Measurements from ENCODE around the gene LRRC17. TPM values are rescaled to one million over a fixed set of nuclear protein-coding genes. Genes with fewer than 3 reads are reported as not detected.
"Not testable (repeated sequence)": the region's sequence is repeated elsewhere in the genome, so short reads cannot be mapped to it uniquely, and the experiment has no call there.

LRRC17 gene
- total RNA-seq, 1 donor from 2014 or later, result 1.2 TPM

DNA sequence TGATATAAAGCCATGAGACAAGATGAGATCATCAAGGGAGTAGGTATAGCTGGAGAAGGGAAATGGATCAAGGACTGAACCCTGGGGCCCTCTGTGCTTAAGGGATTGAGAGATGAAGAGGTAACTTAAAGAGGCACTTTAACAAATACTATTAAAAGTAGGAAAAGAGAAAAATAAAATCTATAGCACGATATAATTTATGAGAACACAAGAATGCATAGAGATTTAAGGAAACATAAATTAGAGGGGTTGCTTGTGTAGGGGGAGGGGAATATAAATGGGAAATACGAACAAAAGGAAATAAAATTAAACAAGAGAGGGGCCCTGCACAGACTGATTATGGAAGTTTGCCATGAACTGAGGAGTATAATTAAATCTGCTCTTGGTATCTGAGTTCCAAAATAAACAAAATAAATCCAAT lies 15.6 kb upstream of the LRRC17 start:
- no peak for DNase-seq (ENCODE audit: low spot score)

DNA sequence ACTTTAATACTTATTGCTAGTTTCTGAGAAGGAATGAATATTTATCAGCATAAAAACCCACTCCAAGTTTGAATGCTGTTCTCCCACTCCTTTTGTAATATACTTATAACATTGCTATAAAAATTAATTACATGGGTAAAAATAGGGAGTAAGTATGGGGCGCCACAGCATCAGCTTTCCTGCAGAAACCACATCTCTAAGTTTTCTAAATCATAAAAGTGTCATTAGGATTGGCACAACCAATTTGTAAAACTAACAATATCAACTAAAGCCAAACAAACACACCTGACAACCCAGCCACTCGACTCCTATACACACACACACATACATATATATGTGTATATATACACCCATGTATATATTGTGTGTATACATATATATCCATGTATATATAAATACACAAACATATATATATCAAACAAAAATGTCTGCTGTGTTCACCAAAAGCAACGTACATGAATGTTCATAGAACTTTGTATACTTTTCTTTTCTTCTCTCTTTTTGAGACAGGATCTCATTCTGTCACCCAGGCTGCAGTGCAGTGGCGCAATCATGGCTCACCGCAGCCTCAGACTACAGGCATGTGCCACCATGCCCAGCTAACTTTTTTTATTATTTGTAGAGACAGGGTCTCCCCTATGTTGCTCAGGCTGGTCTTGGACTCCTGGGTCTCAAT lies 14.8 kb upstream of the LRRC17 start:
- no peak for DNase-seq (ENCODE audit: low spot score)

DNA sequence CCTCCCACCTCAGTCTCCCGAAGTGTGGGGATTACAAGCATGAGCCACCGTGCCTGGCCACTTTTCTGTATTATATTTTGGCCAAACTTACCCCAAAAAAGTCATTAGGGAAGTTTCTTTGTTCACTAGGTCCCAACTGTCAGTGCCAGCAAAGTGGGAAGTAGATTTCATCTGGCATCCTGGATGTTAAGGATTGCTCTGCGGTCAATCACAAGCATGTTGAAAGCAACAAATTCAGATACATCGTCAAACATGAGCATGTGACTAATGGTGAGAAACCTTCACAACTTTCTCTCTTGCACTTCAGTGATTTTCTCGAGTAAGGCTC lies 14.3 kb upstream of the LRRC17 start:
- DNase-seq (ENCODE audit: low spot score), result no peak

DNA sequence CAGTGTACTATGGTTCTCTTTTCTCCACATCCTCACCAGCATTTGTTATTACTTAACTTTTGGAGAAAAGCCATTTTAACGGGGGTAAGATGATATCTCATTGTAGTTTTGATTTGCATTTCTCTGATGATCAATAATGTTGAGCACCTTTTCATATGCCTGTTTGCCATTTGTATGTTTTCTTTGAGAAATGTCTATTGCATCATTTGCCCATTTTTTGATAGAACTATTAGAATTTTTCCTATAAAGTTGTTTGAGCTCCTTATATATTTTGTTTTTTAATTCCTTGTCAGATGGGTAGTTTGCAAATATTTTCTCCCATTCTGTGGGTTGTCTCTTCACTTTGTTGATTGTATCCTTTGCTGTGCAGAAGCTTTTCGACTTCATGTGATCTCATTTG lies 10.7 kb upstream of the LRRC17 start:
- not testable (repeated sequence) for DNase-seq (ENCODE audit: low spot score)

DNA sequence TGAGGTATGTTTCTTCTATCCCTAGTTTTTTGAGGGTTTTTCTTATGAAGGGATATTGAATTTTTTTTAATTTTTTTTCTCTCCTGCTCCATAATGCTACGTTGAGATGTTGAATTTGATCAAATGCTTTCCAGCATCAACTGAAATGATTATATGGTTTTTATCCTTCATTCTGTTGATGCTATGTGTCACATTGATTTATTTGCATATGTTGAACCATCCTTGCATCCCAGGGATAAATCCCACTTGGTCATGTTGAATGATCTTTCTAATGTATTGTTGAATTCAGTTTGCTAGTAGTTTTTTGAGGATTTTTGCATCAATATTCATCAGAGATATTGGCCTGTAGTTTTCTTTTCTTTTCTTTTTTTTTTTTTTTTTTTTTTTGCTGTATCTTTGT lies 9.2 kb upstream of the LRRC17 start:
- DNase-seq (ENCODE audit: low spot score), result not testable (repeated sequence)

DNA sequence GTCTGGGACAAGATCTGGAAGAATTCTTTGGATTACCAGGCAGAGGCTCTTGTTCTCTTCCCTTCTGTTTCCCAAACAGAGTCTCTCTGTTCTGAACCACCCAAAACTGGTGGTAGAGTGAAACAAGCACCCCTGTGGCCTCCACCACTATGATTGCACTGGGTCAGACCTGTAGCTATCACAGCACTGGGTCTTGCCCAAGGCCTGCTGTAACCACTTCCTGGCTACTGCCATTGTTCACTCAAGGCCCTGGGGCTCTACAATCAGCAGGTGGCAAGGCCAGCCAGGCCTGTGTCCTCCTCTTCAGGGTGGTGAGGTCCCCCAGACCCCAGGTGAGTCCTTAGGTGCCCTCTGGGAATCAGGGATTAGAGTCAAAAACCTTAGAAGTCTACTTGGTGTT lies 4.1 kb upstream of the LRRC17 start:
- no peak for DNase-seq (ENCODE audit: low spot score)

DNA sequence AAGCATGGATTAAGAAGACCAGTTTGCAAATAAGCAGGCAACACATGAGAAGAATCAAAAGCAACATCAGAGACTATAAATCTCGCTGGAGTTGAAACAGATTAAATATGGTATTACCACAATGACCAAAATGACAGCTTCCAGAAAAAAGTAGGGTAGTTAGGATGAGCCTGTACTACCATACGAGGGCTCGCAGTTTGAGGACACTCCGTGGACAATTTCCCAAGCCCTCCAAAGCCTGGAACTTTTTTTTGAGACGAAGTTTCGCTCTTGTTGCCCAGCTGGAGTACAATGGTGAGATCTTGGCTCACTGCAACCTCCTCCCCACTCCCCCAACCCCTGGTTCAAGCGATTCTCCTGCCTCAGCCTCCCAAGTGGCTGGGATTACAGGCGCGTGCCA lies 1.0 kb downstream of the LRRC17 start:
- DNase-seq (ENCODE audit: low spot score), result no peak

DNA sequence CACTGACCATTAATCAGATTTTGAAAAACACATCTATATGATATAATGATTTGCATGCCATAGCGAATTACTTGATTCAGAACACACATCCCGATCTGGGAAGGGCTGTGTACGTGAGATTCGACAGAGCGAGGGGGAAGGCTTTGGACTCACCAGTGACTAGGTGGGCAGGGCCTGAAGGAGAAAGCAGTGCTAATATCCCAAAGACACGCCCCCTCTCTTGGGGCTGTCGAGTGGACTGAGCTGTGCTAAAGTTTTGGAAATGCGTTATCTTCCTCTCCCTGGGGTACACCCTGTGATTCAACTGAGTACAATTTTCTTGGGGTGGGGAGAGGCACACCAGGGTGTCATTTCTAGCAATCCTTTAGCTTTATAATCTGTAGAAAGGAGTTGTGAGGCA lies 1.8 kb downstream of the LRRC17 start:
- DNase-seq (ENCODE audit: low spot score), result no peak

DNA sequence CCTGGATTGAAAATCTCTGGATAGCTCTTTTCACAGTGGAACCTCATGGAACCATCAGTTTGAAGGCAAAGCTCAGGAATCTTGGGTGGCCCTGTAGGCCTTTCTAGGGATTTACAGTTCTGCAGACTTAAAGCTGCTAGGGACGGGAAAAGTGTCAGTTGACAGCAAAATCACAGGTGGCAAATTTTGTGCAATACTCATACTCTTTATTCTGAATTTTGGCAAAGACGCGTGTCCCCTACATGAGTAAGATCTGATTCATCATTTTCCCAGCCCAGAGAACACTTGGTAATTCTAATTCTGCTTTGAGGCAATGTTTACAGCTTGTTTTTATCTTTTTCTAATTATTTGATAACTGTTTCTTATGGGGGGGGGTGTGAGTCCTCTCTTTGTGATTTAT lies 3.6 kb downstream of the LRRC17 start:
- DNase-seq (ENCODE audit: low spot score), result no peak

DNA sequence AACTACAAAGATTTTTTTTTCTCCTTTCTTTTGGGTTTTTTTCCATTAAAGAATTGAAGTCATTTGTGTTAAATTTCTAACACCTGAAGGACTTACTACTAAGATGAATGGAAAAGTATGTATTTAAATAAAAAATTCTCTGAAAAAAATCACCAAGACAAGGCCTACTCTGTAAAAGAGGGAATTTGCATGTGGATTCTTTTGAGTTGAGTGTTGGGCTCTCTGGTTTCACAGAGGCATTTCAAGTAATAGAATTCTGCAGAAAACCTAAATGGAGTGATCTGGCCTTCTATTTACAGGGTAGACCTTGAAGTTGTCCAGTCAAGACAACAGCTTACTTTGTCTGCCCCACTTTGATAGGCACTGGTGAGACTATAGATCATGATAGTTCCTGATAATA lies 4.1 kb downstream of the LRRC17 start:
- DNase-seq (ENCODE audit: low spot score), result no peak

DNA sequence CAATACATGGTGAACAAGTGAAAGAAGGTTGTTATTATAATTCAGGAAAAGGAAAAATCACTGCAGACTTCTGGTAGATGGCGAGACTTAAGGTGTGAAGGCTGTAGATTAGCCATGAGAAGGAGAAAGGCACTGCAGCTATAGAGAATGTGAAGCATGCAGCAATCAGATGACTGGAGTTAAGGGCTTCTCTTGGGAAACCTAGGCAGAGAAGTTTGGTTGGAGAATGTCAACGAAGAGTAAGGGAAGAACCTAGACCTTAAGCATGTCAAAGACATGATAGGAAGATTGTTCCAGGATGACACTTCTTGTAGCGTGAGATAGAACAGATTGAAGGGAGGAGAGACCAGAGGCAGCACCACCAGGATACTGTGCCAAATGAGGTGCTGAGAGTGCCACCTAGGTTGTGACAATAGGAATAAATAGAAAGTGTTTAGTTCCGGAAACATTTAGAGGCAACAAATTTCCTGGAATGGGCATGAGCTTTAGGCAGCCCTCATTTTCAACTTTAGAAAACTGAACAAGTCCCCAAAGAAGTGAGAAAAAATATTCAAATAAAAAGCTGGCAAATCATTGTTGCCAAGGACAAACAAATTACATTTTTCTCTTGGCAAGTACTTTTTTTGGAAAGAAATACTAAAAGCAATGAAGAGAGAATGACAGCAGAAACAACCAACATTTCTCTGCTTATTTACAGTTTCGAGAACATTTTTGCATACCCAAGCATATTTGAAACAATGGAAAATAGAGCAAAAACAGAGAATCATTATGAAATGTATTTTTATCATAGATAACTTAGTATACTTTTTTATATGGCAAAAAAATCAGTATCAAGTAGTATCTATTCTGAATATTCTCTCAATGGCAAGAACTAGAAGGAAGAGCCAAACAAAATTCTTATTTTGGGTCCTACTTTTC lies 4.9 kb downstream of the LRRC17 start:
- DNase-seq (ENCODE audit: low spot score), result no peak

DNA sequence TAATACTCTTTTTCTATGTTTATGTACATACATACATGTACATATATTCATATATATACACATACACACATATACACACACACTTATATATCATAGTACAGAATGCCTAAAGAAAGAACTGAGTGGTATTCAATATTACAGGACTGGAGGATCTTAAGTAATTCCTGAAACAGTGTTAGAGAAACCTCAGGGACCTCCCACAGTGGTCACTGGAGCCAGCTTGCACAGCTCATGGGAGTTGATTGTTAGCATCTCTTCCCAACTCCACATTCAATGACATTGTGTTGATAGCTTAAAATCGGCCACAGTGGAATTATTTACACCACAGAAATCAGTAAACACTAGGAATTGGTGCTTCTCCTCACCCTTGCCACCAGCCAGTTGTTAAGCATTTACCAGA lies 6.0 kb downstream of the LRRC17 start:
- no peak for DNase-seq (ENCODE audit: low spot score)

DNA sequence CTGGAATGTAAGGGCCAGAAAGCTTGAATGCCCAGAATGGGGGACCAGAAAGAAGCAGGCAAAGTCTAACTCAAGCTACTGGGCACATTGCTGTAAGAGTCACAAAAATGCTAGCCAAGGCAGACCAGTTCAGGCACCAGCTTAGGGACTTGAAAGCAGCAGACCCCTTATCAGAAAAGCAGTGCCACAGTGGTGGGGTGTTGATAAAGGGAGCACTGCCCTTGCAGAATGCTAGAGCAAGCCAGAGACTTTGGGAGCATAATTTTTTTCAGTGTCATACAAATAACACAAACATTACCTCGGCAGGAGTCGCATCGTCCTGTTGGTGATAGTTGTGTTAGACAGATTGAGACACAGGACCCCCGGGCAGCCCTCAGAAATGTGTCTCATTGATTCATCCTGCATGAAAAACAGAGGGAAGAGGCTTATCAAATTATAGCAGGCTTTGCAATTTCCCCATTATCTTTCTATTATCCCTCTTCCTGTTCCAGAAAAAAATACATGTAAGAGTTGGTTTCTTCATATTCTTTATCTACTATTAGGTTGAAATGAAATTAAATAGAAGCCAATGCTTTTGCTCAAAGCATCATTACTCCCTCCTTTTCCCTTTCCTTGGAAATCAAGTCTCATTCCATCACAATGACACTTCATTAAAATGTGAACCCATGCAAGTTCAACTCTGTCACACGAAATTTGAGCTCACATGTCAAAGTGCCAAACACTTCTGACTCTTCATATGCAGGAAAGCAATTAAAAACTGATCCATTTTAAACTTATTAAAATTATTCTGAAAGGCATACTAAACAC lies 13.4 kb downstream of the LRRC17 start:
- no peak for DNase-seq (ENCODE audit: low spot score)

DNA sequence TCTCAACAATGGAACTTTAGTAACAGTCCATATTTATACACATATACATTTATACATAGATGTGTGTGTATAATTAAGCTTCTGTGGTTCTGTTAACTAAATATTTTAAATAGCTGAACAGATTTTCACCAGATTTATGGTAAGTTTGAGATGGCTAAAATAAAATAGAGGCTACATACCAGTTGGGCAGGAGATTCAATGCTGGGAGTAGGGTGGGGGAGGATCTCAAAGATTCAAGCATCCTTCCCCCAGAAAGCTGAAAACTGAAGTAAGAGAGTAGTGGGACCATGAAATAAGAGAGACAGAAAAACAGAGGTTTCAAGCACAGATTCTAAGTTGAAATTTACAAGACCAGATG lies 14.0 kb downstream of the LRRC17 start:
- DNase-seq (ENCODE audit: low spot score), result no peak

DNA sequence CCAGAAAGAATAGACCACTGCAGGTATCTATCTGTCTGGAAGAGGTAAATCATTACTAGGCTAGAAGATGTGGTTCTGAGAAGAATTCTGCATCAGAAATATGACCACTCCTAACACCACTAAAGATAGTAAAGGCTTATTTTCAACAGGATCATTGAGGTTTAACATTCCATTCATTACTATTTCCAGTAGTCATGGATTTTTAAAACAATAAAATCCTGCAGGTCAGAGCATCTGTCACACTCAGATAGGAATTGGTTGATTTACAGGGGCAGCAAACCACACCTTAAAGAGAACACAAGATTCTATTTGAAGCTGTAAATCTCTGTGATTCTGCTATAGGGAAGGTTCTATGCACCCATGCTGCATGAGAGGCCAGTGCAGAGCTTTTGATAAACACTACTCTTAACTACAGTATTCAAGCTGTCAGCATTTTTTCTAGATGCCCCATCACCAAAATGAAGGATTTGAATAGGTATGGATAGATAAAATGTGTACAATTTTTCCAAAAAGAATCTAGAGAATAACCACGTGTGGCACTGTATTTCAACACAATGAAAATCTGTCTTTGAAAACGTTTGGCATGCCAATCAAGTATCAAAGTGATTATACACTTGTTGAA lies 14.6 kb downstream of the LRRC17 start:
- DNase-seq (ENCODE audit: low spot score), result no peak

DNA sequence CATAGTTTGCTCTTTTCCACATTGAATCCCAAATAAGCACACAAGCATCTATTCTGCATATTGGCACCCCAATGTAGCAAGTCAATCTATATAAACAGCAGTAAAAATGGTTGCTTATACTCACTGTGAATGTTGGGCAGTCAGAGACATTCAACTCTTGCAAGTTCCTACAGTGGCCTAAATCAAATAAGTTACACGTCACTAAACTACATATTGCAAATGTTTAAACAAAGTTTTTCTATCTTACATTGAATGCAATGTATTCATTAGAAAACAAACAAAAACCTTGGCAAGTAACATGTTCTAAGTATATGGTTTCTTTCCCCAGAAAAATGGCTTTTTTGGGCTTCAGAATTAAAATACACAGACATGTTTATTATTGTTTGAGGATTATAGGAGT lies 19.0 kb downstream of the LRRC17 start:
- DNase-seq (ENCODE audit: low spot score), result no peak

DNA sequence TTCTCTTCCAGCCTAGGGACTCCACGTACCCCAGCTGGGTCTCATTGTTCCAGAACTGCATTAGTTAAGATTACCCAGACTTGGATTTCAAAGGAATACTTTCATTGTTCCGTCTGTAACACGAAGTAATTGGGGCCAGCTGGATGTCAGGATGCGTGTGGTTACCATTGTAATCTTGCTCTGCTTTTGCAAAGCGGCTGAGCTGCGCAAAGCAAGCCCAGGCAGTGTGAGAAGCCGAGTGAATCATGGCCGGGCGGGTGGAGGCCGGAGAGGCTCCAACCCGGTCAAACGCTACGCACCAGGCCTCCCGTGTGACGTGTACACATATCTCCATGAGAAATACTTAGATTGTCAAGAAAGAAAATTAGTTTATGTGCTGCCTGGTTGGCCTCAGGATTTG lies 21.0 kb downstream of the LRRC17 start:
- no peak for DNase-seq (ENCODE audit: low spot score)

DNA sequence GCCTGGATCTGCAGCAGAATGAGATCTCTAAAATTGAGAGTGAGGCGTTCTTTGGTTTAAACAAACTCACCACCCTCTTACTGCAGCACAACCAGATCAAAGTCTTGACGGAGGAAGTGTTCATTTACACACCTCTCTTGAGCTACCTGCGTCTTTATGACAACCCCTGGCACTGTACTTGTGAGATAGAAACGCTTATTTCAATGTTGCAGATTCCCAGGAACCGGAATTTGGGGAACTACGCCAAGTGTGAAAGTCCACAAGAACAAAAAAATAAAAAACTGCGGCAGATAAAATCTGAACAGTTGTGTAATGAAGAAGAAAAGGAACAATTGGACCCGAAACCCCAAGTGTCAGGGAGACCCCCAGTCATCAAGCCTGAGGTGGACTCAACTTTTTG lies 21.4 kb downstream of the LRRC17 start:
- no peak for DNase-seq (ENCODE audit: low spot score)

DNA sequence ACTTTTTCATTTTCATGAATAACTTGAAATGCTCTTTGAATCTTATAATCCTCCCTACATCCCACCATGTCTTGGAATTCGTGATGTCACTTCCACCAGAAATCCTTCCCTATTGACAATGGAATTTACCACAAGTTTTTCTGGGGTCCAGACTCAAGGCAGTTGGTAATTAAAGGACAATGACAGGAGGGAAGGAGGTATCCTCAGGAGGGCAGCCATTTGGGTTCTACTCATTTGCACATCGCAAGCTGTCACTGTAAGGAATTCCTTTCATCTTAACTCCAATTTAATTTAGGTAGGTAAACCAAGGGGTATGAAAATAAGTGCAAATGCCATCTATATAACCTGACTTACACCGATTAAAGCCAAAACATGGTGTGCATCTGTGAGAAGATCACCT lies 21.9 kb downstream of the LRRC17 start:
- DNase-seq (ENCODE audit: low spot score), result no peak

DNA sequence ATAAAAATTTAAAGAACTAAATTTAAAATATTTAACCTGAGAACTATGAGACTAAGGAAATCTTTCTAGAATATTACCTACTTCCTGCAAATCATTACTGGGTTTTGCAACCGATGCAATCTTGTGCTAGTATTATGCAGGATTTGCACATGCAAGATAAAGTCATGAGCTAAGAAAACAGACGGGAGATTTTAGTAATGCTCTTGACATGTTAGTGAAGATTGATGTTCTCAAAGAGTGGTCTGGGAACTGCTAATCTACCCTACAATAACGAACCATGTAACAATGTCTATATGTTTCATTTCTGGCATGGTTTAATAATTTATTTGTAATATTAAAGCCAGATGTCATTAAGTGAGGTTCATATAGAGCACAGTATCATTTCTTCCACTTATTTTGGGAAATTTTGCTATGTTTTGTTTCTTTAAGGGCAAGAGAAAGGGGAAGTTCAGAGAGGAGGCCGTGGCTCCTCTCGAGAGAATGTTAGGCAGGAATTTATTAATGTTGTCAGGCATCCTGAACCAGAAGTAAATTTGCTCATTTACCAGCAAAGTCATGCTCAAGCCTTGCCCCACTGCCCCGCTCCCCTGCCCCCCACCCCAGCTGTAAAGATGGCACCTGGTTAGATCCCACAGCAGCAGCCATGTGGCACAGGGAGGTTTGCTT lies 22.8 kb downstream of the LRRC17 start:
- DNase-seq (ENCODE audit: low spot score), result no peak

DNA sequence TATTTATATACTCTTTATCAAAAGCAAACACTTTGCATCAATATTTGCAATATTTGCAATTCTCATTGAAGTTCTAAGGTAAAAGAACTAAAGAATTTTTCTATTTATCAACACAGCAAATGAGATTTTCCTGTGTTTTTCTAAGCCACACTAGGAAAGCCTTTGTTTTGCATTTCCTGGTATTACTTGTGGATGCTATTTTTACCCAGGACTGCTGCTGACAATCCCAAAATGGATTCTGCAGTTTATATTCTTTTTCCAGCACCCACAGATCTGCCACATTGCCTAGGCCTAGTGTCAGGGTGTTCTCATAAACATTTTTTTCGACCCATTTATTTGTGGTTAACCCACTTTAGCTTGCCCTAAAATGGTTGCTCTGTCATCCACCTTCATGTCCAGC lies 25.9 kb downstream of the LRRC17 start:
- no peak for DNase-seq (ENCODE audit: low spot score)

Measured in mesenteric fat pad (tissue), 1 donor.